ENCODE data around the gene MAGEA4. TPM values are rescaled to one million over a fixed set of nuclear protein-coding genes. Genes with fewer than 3 reads are reported as not detected.

Gene MAGEA4
- total RNA-seq, 1 donor from 2014 or later = not detected

DNA sequence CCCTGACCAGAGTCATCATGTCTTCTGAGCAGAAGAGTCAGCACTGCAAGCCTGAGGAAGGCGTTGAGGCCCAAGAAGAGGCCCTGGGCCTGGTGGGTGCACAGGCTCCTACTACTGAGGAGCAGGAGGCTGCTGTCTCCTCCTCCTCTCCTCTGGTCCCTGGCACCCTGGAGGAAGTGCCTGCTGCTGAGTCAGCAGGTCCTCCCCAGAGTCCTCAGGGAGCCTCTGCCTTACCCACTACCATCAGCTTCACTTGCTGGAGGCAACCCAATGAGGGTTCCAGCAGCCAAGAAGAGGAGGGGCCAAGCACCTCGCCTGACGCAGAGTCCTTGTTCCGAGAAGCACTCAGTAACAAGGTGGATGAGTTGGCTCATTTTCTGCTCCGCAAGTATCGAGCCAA, 11.0 kb downstream of the MAGEA4 start:
- no peak for DNase-seq (ENCODE audit: low spot score)

GRCh38 chrX:151929126-151929525, 16.4 kb downstream of the MAGEA4 start:
- no peak for DNase-seq (ENCODE audit: low spot score)

GRCh38 chrX:151935358-151935757, 22.7 kb downstream of the MAGEA4 start:
- no peak for DNase-seq (ENCODE audit: low spot score)

DNA sequence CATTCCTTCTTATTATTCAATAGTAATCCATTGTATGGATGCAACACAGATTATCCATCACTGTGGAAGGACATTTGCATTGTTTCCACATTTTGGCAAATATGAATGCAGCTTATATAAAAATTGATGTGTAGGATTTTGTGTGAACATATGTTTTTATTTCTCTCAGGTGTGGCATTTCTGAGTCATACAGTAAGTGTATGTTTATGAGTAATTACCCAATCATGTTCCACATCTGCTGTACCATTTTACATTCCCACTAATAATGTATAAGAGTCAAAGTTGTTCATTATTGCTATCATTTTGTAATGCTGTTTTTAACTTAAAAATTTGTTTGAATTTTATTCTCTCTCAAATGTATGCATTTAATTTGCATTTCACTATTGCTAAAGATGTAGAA, 25.5 kb downstream of the MAGEA4 start:
- no peak for DNase-seq (ENCODE audit: low spot score)

- no peak for DNase-seq (ENCODE audit: low spot score)
Measured at GRCh38 chrX:151954730-151955129, 42.0 kb downstream of the MAGEA4 start.

DNA sequence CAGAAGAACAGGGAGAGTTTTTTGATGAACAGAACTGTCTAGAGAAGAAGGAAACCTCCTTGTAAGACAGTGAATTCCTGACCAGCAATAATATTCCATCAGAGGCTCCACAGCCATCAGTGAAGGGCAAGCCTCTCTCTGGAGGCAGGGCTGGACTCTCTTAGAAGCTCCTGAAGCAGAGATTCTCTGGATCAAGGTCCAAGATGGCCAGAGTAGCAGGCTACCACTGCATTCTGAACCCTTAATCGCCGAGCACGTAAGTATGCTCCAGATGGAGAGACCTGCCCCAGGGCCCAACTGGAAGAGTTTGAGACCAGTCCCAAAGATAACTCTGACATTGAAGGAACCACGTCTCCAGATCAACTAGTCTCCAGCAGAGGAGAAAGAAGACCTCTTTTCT, 45.4 kb downstream of the MAGEA4 start:
- no peak for DNase-seq (ENCODE audit: low spot score)

DNA sequence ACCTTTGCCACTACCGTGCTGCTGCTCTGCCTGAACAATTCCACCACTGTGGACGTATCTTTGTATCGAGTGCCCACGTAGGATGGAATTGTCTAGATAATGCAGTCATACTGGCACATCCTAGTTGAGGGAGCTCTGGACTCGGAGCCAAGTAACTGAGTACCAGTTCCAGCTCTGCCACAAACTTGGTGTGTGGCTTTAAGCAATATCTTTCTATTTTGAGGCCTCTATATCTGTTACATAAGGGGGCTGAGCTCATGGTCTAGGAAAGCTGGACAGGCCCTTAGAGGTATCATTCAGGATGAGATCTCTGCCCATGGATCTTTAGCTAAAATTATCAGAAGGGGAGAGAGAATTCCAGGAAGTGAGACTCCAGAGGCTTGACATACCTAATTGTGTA, 49.3 kb downstream of the MAGEA4 start:
- no peak for DNase-seq (ENCODE audit: low spot score)

DNA sequence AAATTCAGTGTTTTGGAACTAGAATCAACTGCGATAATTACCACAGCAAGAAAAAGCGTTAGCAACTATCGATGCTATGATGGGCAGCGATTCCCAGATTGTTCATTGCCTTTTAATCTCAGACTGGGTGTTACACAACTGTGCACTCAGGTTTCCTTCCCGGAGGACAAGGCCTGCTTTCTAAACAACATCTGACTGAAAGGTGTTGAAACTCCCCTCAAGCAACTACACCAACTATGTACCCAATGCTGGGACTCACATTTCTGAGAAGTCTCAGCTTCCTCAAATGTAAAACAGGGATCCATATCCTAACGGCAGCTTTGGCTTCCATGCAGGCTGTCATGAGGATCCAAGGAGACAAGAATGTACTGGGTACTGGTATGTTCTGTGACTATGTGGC, 53.5 kb downstream of the MAGEA4 start:
- no peak for DNase-seq (ENCODE audit: low spot score)

DNA sequence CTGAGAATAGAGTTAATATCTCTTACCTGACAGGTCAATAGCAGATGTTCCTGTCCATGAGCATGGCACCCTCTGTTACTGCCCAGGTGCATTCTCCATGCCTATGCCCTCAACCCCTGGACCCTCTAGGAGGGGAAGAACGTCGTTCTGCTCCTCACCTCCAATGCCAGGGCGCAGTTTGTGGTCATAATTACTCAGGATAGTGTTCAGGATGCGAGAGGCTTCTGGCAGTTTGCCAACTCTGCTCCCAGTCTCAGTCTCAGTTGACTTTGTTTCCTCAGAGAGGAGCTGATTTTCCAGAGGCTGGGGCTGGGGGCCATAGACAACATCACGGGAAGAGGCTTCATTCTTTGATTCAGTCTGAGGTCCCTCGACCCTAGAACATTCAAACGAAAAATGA, 57.3 kb downstream of the MAGEA4 start:
- DNase-seq (ENCODE audit: low spot score) = no peak

DNA sequence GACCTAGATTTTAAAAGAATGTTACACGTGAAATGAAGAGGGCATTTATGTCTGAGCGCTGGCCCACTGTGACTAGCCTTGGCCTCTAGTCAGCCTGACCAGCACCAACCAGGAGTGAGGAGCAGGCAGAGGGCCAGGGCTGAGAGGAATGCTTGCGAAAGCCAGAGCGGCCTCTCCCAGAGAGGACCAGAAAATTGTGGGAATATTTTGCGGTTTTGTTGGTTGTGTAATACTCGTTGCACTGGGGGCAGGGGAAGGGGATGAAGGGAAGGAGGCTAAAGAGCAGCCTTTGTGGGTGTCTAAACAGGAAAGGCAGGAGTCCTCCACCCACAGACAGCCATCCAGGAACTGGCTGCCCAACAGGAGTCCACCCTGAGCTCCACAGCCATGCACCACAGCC, 58.0 kb downstream of the MAGEA4 start:
- peak; percentile 64 for DNase-seq (ENCODE audit: low spot score)

- DNase-seq (ENCODE audit: low spot score) = no peak
Measured at GRCh38 chrX:151973060-151973661, 60.5 kb downstream of the MAGEA4 start.

GRCh38 chrX:151973851-151974335, 61.2 kb downstream of the MAGEA4 start:
- DNase-seq (ENCODE audit: low spot score) = peak; percentile 24

Other genes with a start within 250 kb of the MAGEA4 start
- gene PRRG3, start 217.4 kb upstream of the MAGEA4 start, total RNA-seq = 0.46 TPM
- gene FATE1, start 196.9 kb upstream of the MAGEA4 start, total RNA-seq = 0.52 TPM
- gene CNGA2, start 178.1 kb upstream of the MAGEA4 start, total RNA-seq = not detected
- gene GABRE, start 61.8 kb downstream of the MAGEA4 start, total RNA-seq = 85.0 TPM
- not detected for gene MAGEA10, start 225.7 kb downstream of the MAGEA4 start, total RNA-seq

Measured in mucosa of gallbladder (tissue), 1 donor.